WTC11 (cell line): ENCODE measurements around the gene SEZ6L.

Experiments used
- CREM ChIP-seq: sonication (generic); formaldehyde crosslinking; IDR thresholded peaks from 2 replicates; pipeline ENCODE4 v1.8.1; 2022; ENCODE audit warnings: mild to moderate bottlenecking, missing genetic modification reagents, moderate library complexity
- RELA ChIP-seq: sonication (generic); formaldehyde crosslinking; IDR thresholded peaks from 2 replicates; pipeline ENCODE4 v1.8.1; 2022; ENCODE audit warnings: missing genetic modification reagents, mild to moderate bottlenecking, borderline replicate concordance
- TCF7 ChIP-seq: sonication (generic); formaldehyde crosslinking; IDR thresholded peaks from 2 replicates; pipeline ENCODE4 v1.8.0; 2022; ENCODE audit warnings: mild to moderate bottlenecking, low read depth, missing genetic modification reagents, moderate library complexity
- ZNF121 ChIP-seq: sonication (generic); formaldehyde crosslinking; IDR thresholded peaks from 2 replicates; pipeline ENCODE4 v1.8.0; 2023; ENCODE audit warnings: missing genetic modification reagents
- ZNF138 ChIP-seq: sonication (generic); formaldehyde crosslinking; conservative IDR thresholded peaks from 2 replicates; pipeline ENCODE4 v1.8.1; 2022; ENCODE audit warnings: mild to moderate bottlenecking, moderate library complexity, missing genetic modification reagents
- ZNF232 ChIP-seq: sonication (generic); formaldehyde crosslinking; IDR thresholded peaks from 2 replicates; pipeline ENCODE4 v1.8.0; 2022; ENCODE audit warnings: mild to moderate bottlenecking, missing genetic modification reagents
- ZNF263 ChIP-seq: sonication (generic); formaldehyde crosslinking; IDR thresholded peaks from 2 replicates; pipeline ENCODE4 v1.8.1; 2022; ENCODE audit warnings: low read depth, mild to moderate bottlenecking, moderate library complexity, missing genetic modification reagents
- TF ChIP-seq, protein P1 (sequence below): fragments of 200-600 bp; IDR thresholded peaks from 2 replicates; pipeline ENCODE4 v1.8.0; 2022; ENCODE audit warnings: antibody characterized with exemption
- TF ChIP-seq, protein P2 (sequence below): sonication (generic); formaldehyde crosslinking; IDR thresholded peaks from 2 replicates; pipeline ENCODE4 v1.8.0; 2022; ENCODE audit warnings: mild to moderate bottlenecking, missing genetic modification reagents
- TF ChIP-seq, protein P3 (sequence below): sonication (generic); formaldehyde crosslinking; IDR thresholded peaks from 2 replicates; pipeline ENCODE4 v1.8.1; 2023; ENCODE audit warnings: mild to moderate bottlenecking, moderate library complexity, missing genetic modification reagents
- TF ChIP-seq, protein P4 (sequence below): fragments of 250-450 bp; sonication (Bioruptor Pico); IDR thresholded peaks from 2 replicates; pipeline ENCODE4 v1.9.0; 2021; ENCODE audit warnings: moderate library complexity, mild to moderate bottlenecking, inconsistent platforms, borderline replicate concordance
- TF ChIP-seq, protein P5 (sequence below): sonication (generic); formaldehyde crosslinking; IDR thresholded peaks from 2 replicates; pipeline ENCODE4 v1.8.1; 2022; ENCODE audit warnings: missing genetic modification reagents, borderline replicate concordance
- TF ChIP-seq, protein P6 (sequence below): sonication (generic); formaldehyde crosslinking; IDR thresholded peaks from 2 replicates; pipeline ENCODE4 v1.8.1; 2022; ENCODE audit warnings: mild to moderate bottlenecking, missing genetic modification reagents, moderate library complexity, borderline replicate concordance
- TF ChIP-seq, protein P7 (sequence below): sonication (generic); formaldehyde crosslinking; IDR thresholded peaks from 2 replicates; pipeline ENCODE4 v1.8.1; 2023; ENCODE audit warnings: mild to moderate bottlenecking, missing genetic modification reagents, moderate library complexity

DNA sequence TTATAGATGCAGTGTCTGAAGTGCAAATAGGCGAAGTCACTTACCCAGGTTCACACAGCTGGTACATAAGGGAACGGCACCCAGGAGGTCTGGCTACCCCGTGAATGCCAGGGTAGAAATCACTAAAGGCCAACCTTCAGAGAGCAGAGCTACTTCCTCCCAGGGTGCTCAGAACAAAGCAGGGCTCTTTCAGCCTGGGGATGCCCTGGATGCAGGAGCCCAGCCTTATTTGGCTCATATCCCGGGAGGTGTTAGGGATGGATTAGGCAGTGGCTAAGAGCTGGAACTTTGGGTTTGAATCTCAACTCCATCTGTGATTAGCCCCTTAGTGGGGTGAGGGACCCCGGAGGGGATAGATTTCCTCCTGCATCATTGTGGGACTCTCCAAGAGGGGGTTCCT lies 226.7 kb downstream of the SEZ6L start:
- TF ChIP-seq, protein P1, sequence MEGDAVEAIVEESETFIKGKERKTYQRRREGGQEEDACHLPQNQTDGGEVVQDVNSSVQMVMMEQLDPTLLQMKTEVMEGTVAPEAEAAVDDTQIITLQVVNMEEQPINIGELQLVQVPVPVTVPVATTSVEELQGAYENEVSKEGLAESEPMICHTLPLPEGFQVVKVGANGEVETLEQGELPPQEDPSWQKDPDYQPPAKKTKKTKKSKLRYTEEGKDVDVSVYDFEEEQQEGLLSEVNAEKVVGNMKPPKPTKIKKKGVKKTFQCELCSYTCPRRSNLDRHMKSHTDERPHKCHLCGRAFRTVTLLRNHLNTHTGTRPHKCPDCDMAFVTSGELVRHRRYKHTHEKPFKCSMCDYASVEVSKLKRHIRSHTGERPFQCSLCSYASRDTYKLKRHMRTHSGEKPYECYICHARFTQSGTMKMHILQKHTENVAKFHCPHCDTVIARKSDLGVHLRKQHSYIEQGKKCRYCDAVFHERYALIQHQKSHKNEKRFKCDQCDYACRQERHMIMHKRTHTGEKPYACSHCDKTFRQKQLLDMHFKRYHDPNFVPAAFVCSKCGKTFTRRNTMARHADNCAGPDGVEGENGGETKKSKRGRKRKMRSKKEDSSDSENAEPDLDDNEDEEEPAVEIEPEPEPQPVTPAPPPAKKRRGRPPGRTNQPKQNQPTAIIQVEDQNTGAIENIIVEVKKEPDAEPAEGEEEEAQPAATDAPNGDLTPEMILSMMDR = no peak
- no peak for TF ChIP-seq CREM (CRISPR knock-in tag)
- TF ChIP-seq, protein P2, sequence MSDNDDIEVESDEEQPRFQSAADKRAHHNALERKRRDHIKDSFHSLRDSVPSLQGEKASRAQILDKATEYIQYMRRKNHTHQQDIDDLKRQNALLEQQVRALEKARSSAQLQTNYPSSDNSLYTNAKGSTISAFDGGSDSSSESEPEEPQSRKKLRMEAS (CRISPR knock-in tag) = no peak
- no peak for TF ChIP-seq RELA (CRISPR knock-in tag)
- no peak for TF ChIP-seq ZNF138 (CRISPR knock-in tag)
- no peak for TF ChIP-seq TCF7 (CRISPR knock-in tag)
- TF ChIP-seq ZNF121 (CRISPR knock-in tag) = no peak
- TF ChIP-seq ZNF263 (CRISPR knock-in tag) = no peak
- TF ChIP-seq, protein P3, sequence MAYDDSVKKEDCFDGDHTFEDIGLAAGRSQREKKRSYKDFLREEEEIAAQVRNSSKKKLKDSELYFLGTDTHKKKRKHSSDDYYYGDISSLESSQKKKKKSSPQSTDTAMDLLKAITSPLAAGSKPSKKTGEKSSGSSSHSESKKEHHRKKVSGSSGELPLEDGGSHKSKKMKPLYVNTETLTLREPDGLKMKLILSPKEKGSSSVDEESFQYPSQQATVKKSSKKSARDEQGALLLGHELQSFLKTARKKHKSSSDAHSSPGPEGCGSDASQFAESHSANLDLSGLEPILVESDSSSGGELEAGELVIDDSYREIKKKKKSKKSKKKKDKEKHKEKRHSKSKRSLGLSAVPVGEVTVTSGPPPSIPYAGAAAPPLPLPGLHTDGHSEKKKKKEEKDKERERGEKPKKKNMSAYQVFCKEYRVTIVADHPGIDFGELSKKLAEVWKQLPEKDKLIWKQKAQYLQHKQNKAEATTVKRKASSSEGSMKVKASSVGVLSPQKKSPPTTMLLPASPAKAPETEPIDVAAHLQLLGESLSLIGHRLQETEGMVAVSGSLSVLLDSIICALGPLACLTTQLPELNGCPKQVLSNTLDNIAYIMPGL (CRISPR knock-in tag) = no peak
- TF ChIP-seq, protein P4, sequence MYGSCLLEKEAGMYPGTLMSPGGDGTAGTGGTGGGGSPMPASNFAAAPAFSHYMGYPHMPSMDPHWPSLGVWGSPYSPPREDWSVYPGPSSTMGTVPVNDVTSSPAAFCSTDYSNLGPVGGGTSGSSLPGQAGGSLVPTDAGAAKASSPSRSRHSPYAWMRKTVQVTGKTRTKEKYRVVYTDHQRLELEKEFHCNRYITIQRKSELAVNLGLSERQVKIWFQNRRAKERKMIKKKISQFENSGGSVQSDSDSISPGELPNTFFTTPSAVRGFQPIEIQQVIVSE (CRISPR knock-in tag) = no peak
- no peak for TF ChIP-seq ZNF232
- TF ChIP-seq, protein P5, sequence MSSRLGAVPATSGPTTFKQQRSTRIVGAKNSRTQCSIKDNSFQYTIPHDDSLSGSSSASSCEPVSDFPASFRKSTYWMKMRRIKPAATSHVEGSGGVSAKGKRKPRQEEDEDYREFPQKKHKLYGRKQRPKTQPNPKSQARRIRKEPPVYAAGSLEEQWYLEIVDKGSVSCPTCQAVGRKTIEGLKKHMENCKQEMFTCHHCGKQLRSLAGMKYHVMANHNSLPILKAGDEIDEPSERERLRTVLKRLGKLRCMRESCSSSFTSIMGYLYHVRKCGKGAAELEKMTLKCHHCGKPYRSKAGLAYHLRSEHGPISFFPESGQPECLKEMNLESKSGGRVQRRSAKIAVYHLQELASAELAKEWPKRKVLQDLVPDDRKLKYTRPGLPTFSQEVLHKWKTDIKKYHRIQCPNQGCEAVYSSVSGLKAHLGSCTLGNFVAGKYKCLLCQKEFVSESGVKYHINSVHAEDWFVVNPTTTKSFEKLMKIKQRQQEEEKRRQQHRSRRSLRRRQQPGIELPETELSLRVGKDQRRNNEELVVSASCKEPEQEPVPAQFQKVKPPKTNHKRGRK (CRISPR knock-in tag) = no peak
- TF ChIP-seq, protein P6, sequence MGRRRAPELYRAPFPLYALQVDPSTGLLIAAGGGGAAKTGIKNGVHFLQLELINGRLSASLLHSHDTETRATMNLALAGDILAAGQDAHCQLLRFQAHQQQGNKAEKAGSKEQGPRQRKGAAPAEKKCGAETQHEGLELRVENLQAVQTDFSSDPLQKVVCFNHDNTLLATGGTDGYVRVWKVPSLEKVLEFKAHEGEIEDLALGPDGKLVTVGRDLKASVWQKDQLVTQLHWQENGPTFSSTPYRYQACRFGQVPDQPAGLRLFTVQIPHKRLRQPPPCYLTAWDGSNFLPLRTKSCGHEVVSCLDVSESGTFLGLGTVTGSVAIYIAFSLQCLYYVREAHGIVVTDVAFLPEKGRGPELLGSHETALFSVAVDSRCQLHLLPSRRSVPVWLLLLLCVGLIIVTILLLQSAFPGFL (CRISPR knock-in tag) = no peak
- TF ChIP-seq, protein P7, sequence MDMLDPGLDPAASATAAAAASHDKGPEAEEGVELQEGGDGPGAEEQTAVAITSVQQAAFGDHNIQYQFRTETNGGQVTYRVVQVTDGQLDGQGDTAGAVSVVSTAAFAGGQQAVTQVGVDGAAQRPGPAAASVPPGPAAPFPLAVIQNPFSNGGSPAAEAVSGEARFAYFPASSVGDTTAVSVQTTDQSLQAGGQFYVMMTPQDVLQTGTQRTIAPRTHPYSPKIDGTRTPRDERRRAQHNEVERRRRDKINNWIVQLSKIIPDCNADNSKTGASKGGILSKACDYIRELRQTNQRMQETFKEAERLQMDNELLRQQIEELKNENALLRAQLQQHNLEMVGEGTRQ (CRISPR knock-in tag) = no peak
